Trophoblast cell (in vitro differentiated cells and primary cell): ENCODE data around the gene TSSC4.

Source experiments
- DNase-seq, 2 donors: peaks; one replicate each; pipeline ENCODE4 v3.0.0-alpha.2; 2016
- H2AFZ ChIP-seq: 2 replicates; pipeline ENCODE4 v1.6.1; 2013; ENCODE audit warnings: low read length, moderate library complexity, mild to moderate bottlenecking; ENCODE audit not compliant: insufficient read depth, poor library complexity
- H2AK5ac ChIP-seq: 2 replicates; pipeline ENCODE4 v1.6.1; 2013; ENCODE audit warnings: mild to moderate bottlenecking, low read length
- H2BK120ac ChIP-seq: 2 replicates; pipeline ENCODE4 v1.6.1; 2013; ENCODE audit warnings: low read length, mild to moderate bottlenecking, moderate library complexity; ENCODE audit not compliant: insufficient read depth, poor library complexity
- H2BK12ac ChIP-seq: 2 replicates; pipeline ENCODE4 v1.6.1; 2013; ENCODE audit warnings: mild to moderate bottlenecking, low read length, moderate library complexity
- H2BK5ac ChIP-seq: 2 replicates; pipeline ENCODE4 v1.6.1; 2013; ENCODE audit warnings: low read length, low read depth, moderate library complexity, mild to moderate bottlenecking; ENCODE audit not compliant: poor library complexity
- H3K14ac ChIP-seq: 2 replicates; pipeline ENCODE4 v1.6.1; 2013; ENCODE audit warnings: mild to moderate bottlenecking, low read length
- H3K18ac ChIP-seq: 2 replicates; pipeline ENCODE4 v1.6.1; 2013; ENCODE audit warnings: mild to moderate bottlenecking, low read length
- H3K23ac ChIP-seq: 2 replicates; pipeline ENCODE4 v1.6.1; 2013; ENCODE audit warnings: low read length
- H3K27ac ChIP-seq: 2 replicates; pipeline ENCODE4 v1.5.1; 2013; ENCODE audit warnings: low read depth, mild to moderate bottlenecking, inconsistent platforms, low read length, moderate library complexity
- H3K27me3 ChIP-seq: 2 replicates; pipeline ENCODE4 v1.6.1; 2013; ENCODE audit warnings: inconsistent platforms, mild to moderate bottlenecking, low read length, moderate library complexity; ENCODE audit not compliant: insufficient read depth
- H3K36me3 ChIP-seq, 2 experiments: 1 replicate in 1 of 2; 2 replicates in 1 of 2; pipeline ENCODE4 v1.6.1; 2013; ENCODE audit warnings: low read length in 2 of 2, mild to moderate bottlenecking in 2 of 2, moderate library complexity in 1 of 2; ENCODE audit not compliant: insufficient read depth in 2 of 2, control insufficient read depth in 1 of 2
- H3K4ac ChIP-seq: 2 replicates; pipeline ENCODE4 v1.6.1; 2013; ENCODE audit warnings: low read depth, mild to moderate bottlenecking, low read length, moderate library complexity
- H3K4me1 ChIP-seq, 2 experiments: 1 replicate in 1 of 2; 2 replicates in 1 of 2; pipeline ENCODE4 v1.6.1; 2013; ENCODE audit warnings: low read length in 2 of 2, mild to moderate bottlenecking in 2 of 2, moderate library complexity in 1 of 2; ENCODE audit not compliant: insufficient read depth in 2 of 2, control insufficient read depth in 1 of 2
- H3K4me2 ChIP-seq: 2 replicates; pipeline ENCODE4 v1.6.1; 2013; ENCODE audit warnings: inconsistent platforms, mild to moderate bottlenecking, low read length, moderate library complexity
- H3K4me3 ChIP-seq: 2 replicates; pipeline ENCODE4 v1.5.1; 2013; ENCODE audit warnings: mild to moderate bottlenecking, low read depth, low read length, inconsistent platforms
- H3K79me1 ChIP-seq: one replicate; pipeline ENCODE4 v1.6.1; 2013; ENCODE audit warnings: low read length
- H3K79me2 ChIP-seq: 2 replicates; pipeline ENCODE4 v1.6.1; 2013; ENCODE audit warnings: low read length, mild to moderate bottlenecking; ENCODE audit not compliant: control insufficient read depth, insufficient read depth, poor library complexity
- H3K9ac ChIP-seq: 2 replicates; pipeline ENCODE4 v1.6.1; 2013; ENCODE audit warnings: mild to moderate bottlenecking, low read length
- H3K9me3 ChIP-seq: 2 replicates; pipeline ENCODE4 v1.6.1; 2013; ENCODE audit warnings: low read depth, mild to moderate bottlenecking, control low read depth, inconsistent platforms, low read length; ENCODE audit not compliant: insufficient read depth
- H4K12ac ChIP-seq: 2 replicates; pipeline ENCODE4 v1.6.1; 2013; ENCODE audit warnings: low read depth, mild to moderate bottlenecking, low read length, moderate library complexity
- H4K8ac ChIP-seq: 2 replicates; pipeline ENCODE4 v1.6.1; 2013; ENCODE audit warnings: low read depth, mild to moderate bottlenecking, low read length, moderate library complexity
- H4K91ac ChIP-seq: one replicate; pipeline ENCODE4 v1.6.1; 2013; ENCODE audit warnings: low read depth, mild to moderate bottlenecking, low read length, moderate library complexity
- WGBS: extraction: QIAGEN DNeasy Blood & Tissue Kit; methylation state at CpG from one replicate; pipeline ENCODE4 v1.1.7; 2013; ENCODE audit warnings: missing lambda C conversion rate; ENCODE audit not compliant: insufficient read length, insufficient coverage; ENCODE audit errors: extremely low coverage; 5-methylcytosine and 5-hydroxymethylcytosine counted together

Gene TSSC4

GRCh38 chr11:2366733-2367132, 33.8 kb upstream of the TSSC4 start:
- Histone ChIP-seq H2BK12ac (no peak overlapping the region), H3K9me3 (peaks cover 5% of the 10 kb centered on the region), H4K91ac (no peak overlapping the region), H2AFZ (no peak overlapping the region), H3K4ac (no peak overlapping the region), H3K4me2 (no peak overlapping the region), H4K12ac (no peak overlapping the region), H4K8ac (no peak overlapping the region), H2AK5ac (no peak overlapping the region), H3K27me3 (no peaks in the 10 kb centered on the region), H3K36me3 (no peaks in the 10 kb centered on the region), H3K23ac (no peak overlapping the region), H3K79me1 (no peaks in the 10 kb centered on the region), H3K79me2 (no peaks in the 10 kb centered on the region), H3K9ac (no peak overlapping the region), H3K14ac (no peak overlapping the region), H2BK120ac (no peak overlapping the region), H3K4me1 (no peaks in the 10 kb centered on the region), H3K18ac (no peak overlapping the region), H3K4me3 (no peak overlapping the region), H3K27ac (no peak overlapping the region), H2BK5ac (no peak overlapping the region)
- WGBS = no CpG with 5 or more reads among the region's 7 CpGs
- no peak for DNase-seq

- no CpG with 5 or more reads among the region's 17 CpGs for WGBS
- Histone ChIP-seq H3K23ac (no peak overlapping the region), H2AK5ac (no peak overlapping the region), H3K4me3 (no peak overlapping the region), H4K91ac (no peak overlapping the region), H3K27me3 (no peaks in the 10 kb centered on the region), H3K9me3 (peaks cover 5% of the 10 kb centered on the region), H3K79me2 (no peaks in the 10 kb centered on the region), H2BK5ac (no peak overlapping the region), H2BK120ac (no peak overlapping the region), H3K36me3 (no peaks in the 10 kb centered on the region), H2AFZ (no peak overlapping the region), H3K4me1 (no peaks in the 10 kb centered on the region), H4K8ac (no peak overlapping the region), H2BK12ac (no peak overlapping the region), H3K4ac (no peak overlapping the region), H3K14ac (no peak overlapping the region), H3K9ac (no peak overlapping the region), H3K79me1 (no peaks in the 10 kb centered on the region), H4K12ac (no peak overlapping the region), H3K27ac (no peak overlapping the region), H3K18ac (no peak overlapping the region), H3K4me2 (no peak overlapping the region)
- DNase-seq = no peak
Measured at GRCh38 chr11:2367266-2368160, 33.0 kb upstream of the TSSC4 start.

- H3K18ac ChIP-seq = no peak overlapping the region
- no peak overlapping the region for H3K4me3 ChIP-seq
- H4K12ac ChIP-seq = no peak overlapping the region
- H2BK5ac ChIP-seq = no peak overlapping the region
- no peak overlapping the region for H4K91ac ChIP-seq
- H3K27ac ChIP-seq = no peak overlapping the region
- H3K9me3 ChIP-seq = peaks cover 2% of the 10 kb centered on the region
- no peak overlapping the region for H2AK5ac ChIP-seq
- no peaks in the 10 kb centered on the region for H3K36me3 ChIP-seq
- H2AFZ ChIP-seq = no peak overlapping the region
- H3K4me1 ChIP-seq = no peaks in the 10 kb centered on the region
- no peak overlapping the region for H2BK120ac ChIP-seq
- DNase-seq = no peak
- no peaks in the 10 kb centered on the region for H3K79me1 ChIP-seq
- no peak overlapping the region for H3K4ac ChIP-seq
- no peak overlapping the region for H3K14ac ChIP-seq
- H4K8ac ChIP-seq = no peak overlapping the region
- WGBS = no CpG with 5 or more reads among the region's 7 CpGs
- H3K9ac ChIP-seq = no peak overlapping the region
- H3K4me2 ChIP-seq = no peak overlapping the region
- H3K23ac ChIP-seq = no peak overlapping the region
- H2BK12ac ChIP-seq = no peak overlapping the region
- H3K27me3 ChIP-seq = no peaks in the 10 kb centered on the region
- H3K79me2 ChIP-seq = no peaks in the 10 kb centered on the region
Measured at GRCh38 chr11:2368178-2368850, 32.2 kb upstream of the TSSC4 start.

GRCh38 chr11:2368851-2369180, 31.7 kb upstream of the TSSC4 start:
- Histone ChIP-seq H3K4me2 (no peak overlapping the region), H3K4me3 (no peak overlapping the region), H4K91ac (no peak overlapping the region), H3K27me3 (no peaks in the 10 kb centered on the region), H4K12ac (no peak overlapping the region), H3K36me3 (no peaks in the 10 kb centered on the region), H3K9ac (no peak overlapping the region), H3K79me1 (no peaks in the 10 kb centered on the region), H3K9me3 (peaks cover 2% of the 10 kb centered on the region), H3K4me1 (no peaks in the 10 kb centered on the region), H2BK5ac (no peak overlapping the region), H2BK12ac (no peak overlapping the region), H3K18ac (no peak overlapping the region), H2BK120ac (no peak overlapping the region), H2AK5ac (no peak overlapping the region), H2AFZ (no peak overlapping the region), H3K4ac (no peak overlapping the region), H3K27ac (no peak overlapping the region), H3K23ac (no peak overlapping the region), H4K8ac (no peak overlapping the region), H3K14ac (no peak overlapping the region), H3K79me2 (no peaks in the 10 kb centered on the region)
- WGBS = no CpG with 5 or more reads among the region's 10 CpGs
- no peak for DNase-seq
